ENCODE data around the gene ZNF28.
"Not testable (repeated sequence)": the region's sequence is repeated elsewhere in the genome, so short reads cannot be mapped to it uniquely, and the experiment has no call there.

ZNF28 gene

GRCh38 chr19:52782864-52783263 lies 38.6 kb downstream of the ZNF28 start:
- in situ Hi-C loops (cut with HindIII; ENCODE audit: low sequenced_read_pairs), result not testable (repeated sequence)

GRCh38 chr19:52778811-52779210 lies 42.6 kb downstream of the ZNF28 start:
- in situ Hi-C loops (cut with HindIII; ENCODE audit: low sequenced_read_pairs), result no loop called here

- in situ Hi-C loops (cut with HindIII; ENCODE audit: low sequenced_read_pairs), result not testable (repeated sequence)
Measured at GRCh38 chr19:52756447-52756846, 65.0 kb downstream of the ZNF28 start.

- in situ Hi-C loops (cut with HindIII; ENCODE audit: low sequenced_read_pairs), result no loop called here
Measured at GRCh38 chr19:52749780-52750179, 71.7 kb downstream of the ZNF28 start.

- in situ Hi-C loops (cut with HindIII; ENCODE audit: low sequenced_read_pairs), result no loop called here
Measured at GRCh38 chr19:52748336-52748950, 73.0 kb downstream of the ZNF28 start.

Data from endothelial cell of hepatic sinusoid (primary cell).